ENCODE data around the gene OCSTAMP.

OCSTAMP gene

GRCh38 chr20:46573788-46574584 lies 23.5 kb upstream of the OCSTAMP start:
- no peaks in the 10 kb centered on the region for H3K36me3 ChIP-seq (ENCODE audit: control insufficient read depth in 4 of 4, insufficient read depth in 4 of 4, low read length in 3 of 4)
- 95% methylated on average over 16 of the region's 19 CpGs for WGBS (ENCODE audit: insufficient coverage)
- no peak overlapping the region for H3K27ac ChIP-seq (ENCODE audit: insufficient read depth in 1 of 2, low read depth in 1 of 2, low read length in 2 of 2, poor library complexity in 1 of 2, severe bottlenecking in 2 of 2)
- CTCF ChIA-PET, result interaction anchor here (0.8 to 2.1 kb wide), 9 partner anchors 9 to 371 kb away, joined by 3 to 9 read pairs (median 4); partner anchors contain the start of gene ZNF334
- no peaks in the 10 kb centered on the region for H3K9me3 ChIP-seq (ENCODE audit: control extremely low read depth in 1 of 5, control insufficient read depth in 4 of 5, insufficient read depth in 2 of 5, low read depth in 1 of 5, low read length in 4 of 5)
- H3K27me3 ChIP-seq (replicated peaks in 2 of 5; ENCODE audit: control insufficient read depth in 4 of 5, insufficient read depth in 5 of 5, low read length in 4 of 5), result peaks cover 0 to 2% (median 0%) of the 10 kb centered on the region in 5 experiments
- peaks cover 0 to 18% (median 14%) of the 10 kb centered on the region in 4 experiments for H3K4me1 ChIP-seq (ENCODE audit: control extremely low read depth in 1 of 4, control insufficient read depth in 4 of 4, insufficient read depth in 4 of 4, low read length in 3 of 4)
- POLR2A ChIA-PET, result no interaction called here
- H3K4me3 ChIP-seq (ENCODE audit: control insufficient read depth in 1 of 7, extremely low read depth in 1 of 7, insufficient read depth in 4 of 7, low read depth in 2 of 7, low read length in 6 of 7), result no peak overlapping the region
- DNase-seq, result no peak

GRCh38 chr20:46573234-46573633 lies 22.8 kb upstream of the OCSTAMP start:
- Histone ChIP-seq H3K27ac (ENCODE audit: insufficient read depth in 1 of 2, low read depth in 1 of 2, low read length in 2 of 2, poor library complexity in 1 of 2, severe bottlenecking in 2 of 2) (no peak overlapping the region), H3K27me3 (replicated peaks in 2 of 5; ENCODE audit: control insufficient read depth in 4 of 5, insufficient read depth in 5 of 5, low read length in 4 of 5) (peaks cover 0 to 2% (median 0%) of the 10 kb centered on the region in 5 experiments), H3K9me3 (ENCODE audit: control extremely low read depth in 1 of 5, control insufficient read depth in 4 of 5, insufficient read depth in 2 of 5, low read depth in 1 of 5, low read length in 4 of 5) (no peaks in the 10 kb centered on the region), H3K4me3 (ENCODE audit: control insufficient read depth in 1 of 7, extremely low read depth in 1 of 7, insufficient read depth in 4 of 7, low read depth in 2 of 7, low read length in 6 of 7) (no peak overlapping the region), H3K36me3 (ENCODE audit: control insufficient read depth in 4 of 4, insufficient read depth in 4 of 4, low read length in 3 of 4) (no peaks in the 10 kb centered on the region), H3K4me1 (ENCODE audit: control extremely low read depth in 1 of 4, control insufficient read depth in 4 of 4, insufficient read depth in 4 of 4, low read length in 3 of 4) (peaks cover 0 to 24% (median 19%) of the 10 kb centered on the region in 4 experiments)
- ChIA-PET POLR2A (interaction anchor here (0.6 kb wide), 1 partner anchor 628 kb away, joined by 4 read pairs; no protein-coding TSS in a partner anchor), CTCF (interaction anchor here (1.1 to 2.1 kb wide), 3 partner anchors 8 to 115 kb away, joined by 3 to 9 read pairs (median 3); no protein-coding TSS in a partner anchor)
- DNase-seq, result no peak
- WGBS (ENCODE audit: insufficient coverage), result 77% methylated on average over 3 of the region's 6 CpGs

GRCh38 chr20:46572790-46573189 lies 22.3 kb upstream of the OCSTAMP start:
- no peak for DNase-seq
- Histone ChIP-seq H3K27me3 (replicated peaks in 2 of 5; ENCODE audit: control insufficient read depth in 4 of 5, insufficient read depth in 5 of 5, low read length in 4 of 5) (peaks cover 0 to 2% (median 0%) of the 10 kb centered on the region in 5 experiments), H3K9me3 (ENCODE audit: control extremely low read depth in 1 of 5, control insufficient read depth in 4 of 5, insufficient read depth in 2 of 5, low read depth in 1 of 5, low read length in 4 of 5) (no peaks in the 10 kb centered on the region), H3K36me3 (ENCODE audit: control insufficient read depth in 4 of 4, insufficient read depth in 4 of 4, low read length in 3 of 4) (no peaks in the 10 kb centered on the region), H3K4me3 (ENCODE audit: control insufficient read depth in 1 of 7, extremely low read depth in 1 of 7, insufficient read depth in 4 of 7, low read depth in 2 of 7, low read length in 6 of 7) (no peak overlapping the region), H3K4me1 (ENCODE audit: control extremely low read depth in 1 of 4, control insufficient read depth in 4 of 4, insufficient read depth in 4 of 4, low read length in 3 of 4) (peaks cover 0 to 24% (median 19%) of the 10 kb centered on the region in 4 experiments), H3K27ac (ENCODE audit: insufficient read depth in 1 of 2, low read depth in 1 of 2, low read length in 2 of 2, poor library complexity in 1 of 2, severe bottlenecking in 2 of 2) (no peak overlapping the region)
- ChIA-PET POLR2A (interaction anchor here (0.6 kb wide), 1 partner anchor 628 kb away, joined by 4 read pairs; no protein-coding TSS in a partner anchor), CTCF (interaction anchor here (0.9 to 2.1 kb wide), 4 partner anchors 8 to 115 kb away, joined by 3 to 9 read pairs (median 3); no protein-coding TSS in a partner anchor)
- WGBS (ENCODE audit: insufficient coverage), result 100% methylated on average over 1 of the region's 3 CpGs

GRCh38 chr20:46572153-46572552 lies 21.7 kb upstream of the OCSTAMP start:
- 88% methylated on average over 8 of the region's 8 CpGs for WGBS (ENCODE audit: insufficient coverage)
- DNase-seq, result no peak
- Histone ChIP-seq H3K9me3 (ENCODE audit: control extremely low read depth in 1 of 5, control insufficient read depth in 4 of 5, insufficient read depth in 2 of 5, low read depth in 1 of 5, low read length in 4 of 5) (no peaks in the 10 kb centered on the region), H3K36me3 (ENCODE audit: control insufficient read depth in 4 of 4, insufficient read depth in 4 of 4, low read length in 3 of 4) (no peaks in the 10 kb centered on the region), H3K4me1 (ENCODE audit: control extremely low read depth in 1 of 4, control insufficient read depth in 4 of 4, insufficient read depth in 4 of 4, low read length in 3 of 4) (peaks cover 0 to 25% (median 19%) of the 10 kb centered on the region in 4 experiments), H3K27ac (ENCODE audit: insufficient read depth in 1 of 2, low read depth in 1 of 2, low read length in 2 of 2, poor library complexity in 1 of 2, severe bottlenecking in 2 of 2) (no peak overlapping the region), H3K27me3 (replicated peaks in 2 of 5; ENCODE audit: control insufficient read depth in 4 of 5, insufficient read depth in 5 of 5, low read length in 4 of 5) (peaks cover 0 to 2% (median 0%) of the 10 kb centered on the region in 5 experiments), H3K4me3 (ENCODE audit: control insufficient read depth in 1 of 7, extremely low read depth in 1 of 7, insufficient read depth in 4 of 7, low read depth in 2 of 7, low read length in 6 of 7) (no peak overlapping the region)
- ChIA-PET CTCF (interaction anchor here (0.9 to 2.1 kb wide), 4 partner anchors 7 to 91 kb away, joined by 3 to 9 read pairs (median 4); no protein-coding TSS in a partner anchor), POLR2A (no interaction called here)

GRCh38 chr20:46571418-46571817 lies 21.0 kb upstream of the OCSTAMP start:
- ChIA-PET POLR2A (interaction anchor here (0.6 kb wide), 1 partner anchor 61 kb away, joined by 4 read pairs; no protein-coding TSS in a partner anchor), CTCF (interaction anchor here (0.5 to 1.2 kb wide), 3 partner anchors 9 to 92 kb away, joined by 3 to 5 read pairs (median 3); no protein-coding TSS in a partner anchor)
- H3K27ac ChIP-seq (ENCODE audit: insufficient read depth in 1 of 2, low read depth in 1 of 2, low read length in 2 of 2, poor library complexity in 1 of 2, severe bottlenecking in 2 of 2), result no peak overlapping the region
- no peak overlapping the region for H3K4me3 ChIP-seq (ENCODE audit: control insufficient read depth in 1 of 7, extremely low read depth in 1 of 7, insufficient read depth in 4 of 7, low read depth in 2 of 7, low read length in 6 of 7)
- no peaks in the 10 kb centered on the region for H3K9me3 ChIP-seq (ENCODE audit: control extremely low read depth in 1 of 5, control insufficient read depth in 4 of 5, insufficient read depth in 2 of 5, low read depth in 1 of 5, low read length in 4 of 5)
- H3K4me1 ChIP-seq (ENCODE audit: control extremely low read depth in 1 of 4, control insufficient read depth in 4 of 4, insufficient read depth in 4 of 4, low read length in 3 of 4), result peaks cover 0 to 23% (median 18%) of the 10 kb centered on the region in 4 experiments
- H3K36me3 ChIP-seq (ENCODE audit: control insufficient read depth in 4 of 4, insufficient read depth in 4 of 4, low read length in 3 of 4), result no peaks in the 10 kb centered on the region
- peaks cover 0 to 2% (median 0%) of the 10 kb centered on the region in 5 experiments for H3K27me3 ChIP-seq (replicated peaks in 2 of 5; ENCODE audit: control insufficient read depth in 4 of 5, insufficient read depth in 5 of 5, low read length in 4 of 5)
- no peak for DNase-seq
- WGBS (ENCODE audit: insufficient coverage), result no CpG with 5 or more reads among the region's 2 CpGs

DNA sequence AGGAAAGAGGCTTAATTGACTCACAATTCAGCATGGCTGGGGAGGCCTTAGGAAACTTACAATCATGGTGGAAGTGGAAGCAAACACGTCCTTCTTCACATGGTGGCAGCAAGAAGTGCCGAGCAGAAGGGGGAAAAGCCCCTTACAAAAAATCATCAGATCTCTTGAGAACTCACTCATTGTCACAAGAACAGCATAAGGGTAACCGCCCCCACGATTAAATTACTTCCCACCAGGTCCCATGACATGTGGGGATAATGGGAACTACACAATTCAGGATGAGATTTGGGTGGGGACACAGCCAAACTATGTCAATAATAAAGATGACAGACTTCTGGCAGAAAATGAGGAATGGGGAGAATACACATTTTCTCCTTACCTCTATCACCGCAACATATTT lies 20.5 kb upstream of the OCSTAMP start:
- Histone ChIP-seq H3K4me1 (ENCODE audit: control extremely low read depth in 1 of 4, control insufficient read depth in 4 of 4, insufficient read depth in 4 of 4, low read length in 3 of 4) (peaks cover 0 to 18% (median 13%) of the 10 kb centered on the region in 4 experiments), H3K36me3 (ENCODE audit: control insufficient read depth in 4 of 4, insufficient read depth in 4 of 4, low read length in 3 of 4) (no peaks in the 10 kb centered on the region), H3K27ac (ENCODE audit: insufficient read depth in 1 of 2, low read depth in 1 of 2, low read length in 2 of 2, poor library complexity in 1 of 2, severe bottlenecking in 2 of 2) (no peak overlapping the region), H3K27me3 (replicated peaks in 2 of 5; ENCODE audit: control insufficient read depth in 4 of 5, insufficient read depth in 5 of 5, low read length in 4 of 5) (peaks cover 0 to 2% (median 0%) of the 10 kb centered on the region in 5 experiments), H3K4me3 (ENCODE audit: control insufficient read depth in 1 of 7, extremely low read depth in 1 of 7, insufficient read depth in 4 of 7, low read depth in 2 of 7, low read length in 6 of 7) (no peak overlapping the region), H3K9me3 (ENCODE audit: control extremely low read depth in 1 of 5, control insufficient read depth in 4 of 5, insufficient read depth in 2 of 5, low read depth in 1 of 5, low read length in 4 of 5) (no peaks in the 10 kb centered on the region)
- DNase-seq, result no peak
- WGBS (ENCODE audit: insufficient coverage), result 80% methylated on average over 1 of the region's 5 CpGs
- CTCF ChIA-PET, result interaction anchor here (0.5 kb wide), 1 partner anchor 93 kb away, joined by 3 read pairs; no protein-coding TSS in a partner anchor
- POLR2A ChIA-PET, result interaction anchor here (0.6 kb wide), 1 partner anchor 62 kb away, joined by 4 read pairs; no protein-coding TSS in a partner anchor

Measured in common myeloid progenitor, CD34-positive (primary cell).